ENCODE measurements around the gene NEK6.

GRCh38 chr9:124359426-124359825, 101.7 kb downstream of the NEK6 start:
- TF ChIP-seq CTCF (IDR thresholded peaks at IDR 0.05) (no peak), POLR2A (IDR thresholded peaks at IDR 0.05) (no peak)

All from adrenal gland (tissue), 5 donors.